ENCODE data around the gene ERBB4. TPM values are rescaled to one million over a fixed set of nuclear protein-coding genes. Genes with fewer than 3 reads are reported as not detected.

ERBB4 gene
- total and polyA plus RNA-seq, 7 donors = 0.07 to 7.5 (median 2.0) TPM

- intact Hi-C loops (cut with DNase I) = loop anchor here in 1 of 2 donors (5.0 kb wide), 1 partner anchor 1098 kb away; no protein-coding TSS in a partner anchor
- H3K4me1 ChIP-seq = no peaks in the 10 kb centered on the region
- peaks cover 8% of the 10 kb centered on the region for H3K9me3 ChIP-seq
- ATAC-seq (no peak), DNase-seq (no peak)
- H3K4me3 ChIP-seq = no peak overlapping the region
- TF ChIP-seq, protein P1, sequence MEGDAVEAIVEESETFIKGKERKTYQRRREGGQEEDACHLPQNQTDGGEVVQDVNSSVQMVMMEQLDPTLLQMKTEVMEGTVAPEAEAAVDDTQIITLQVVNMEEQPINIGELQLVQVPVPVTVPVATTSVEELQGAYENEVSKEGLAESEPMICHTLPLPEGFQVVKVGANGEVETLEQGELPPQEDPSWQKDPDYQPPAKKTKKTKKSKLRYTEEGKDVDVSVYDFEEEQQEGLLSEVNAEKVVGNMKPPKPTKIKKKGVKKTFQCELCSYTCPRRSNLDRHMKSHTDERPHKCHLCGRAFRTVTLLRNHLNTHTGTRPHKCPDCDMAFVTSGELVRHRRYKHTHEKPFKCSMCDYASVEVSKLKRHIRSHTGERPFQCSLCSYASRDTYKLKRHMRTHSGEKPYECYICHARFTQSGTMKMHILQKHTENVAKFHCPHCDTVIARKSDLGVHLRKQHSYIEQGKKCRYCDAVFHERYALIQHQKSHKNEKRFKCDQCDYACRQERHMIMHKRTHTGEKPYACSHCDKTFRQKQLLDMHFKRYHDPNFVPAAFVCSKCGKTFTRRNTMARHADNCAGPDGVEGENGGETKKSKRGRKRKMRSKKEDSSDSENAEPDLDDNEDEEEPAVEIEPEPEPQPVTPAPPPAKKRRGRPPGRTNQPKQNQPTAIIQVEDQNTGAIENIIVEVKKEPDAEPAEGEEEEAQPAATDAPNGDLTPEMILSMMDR (IDR thresholded peaks at IDR 0.05) = no peak
- no peaks in the 10 kb centered on the region for H3K36me3 ChIP-seq (ENCODE audit: insufficient read depth in 1 of 2, low read depth in 1 of 2)
- H3K27me3 ChIP-seq (ENCODE audit: insufficient read depth in 3 of 3, low read length in 2 of 3) = no peaks in the 10 kb centered on the region
- WGBS, 3 donors = 40 to 45% (median 41%) methylated on average over 4 of the region's 4 CpGs
- H3K27ac ChIP-seq = no peak overlapping the region
Measured at GRCh38 chr2:211468877-211469663, 1069.5 kb downstream of the ERBB4 start.

GRCh38 chr2:211468217-211468616 is 1070.4 kb downstream of the ERBB4 start:
- WGBS, 3 donors = 74 to 77% (median 74%) methylated on average over 4 of the region's 4 CpGs
- H3K4me3 ChIP-seq = no peak overlapping the region
- TF ChIP-seq, protein P1 (IDR thresholded peaks at IDR 0.05) = no peak
- H3K36me3 ChIP-seq (ENCODE audit: insufficient read depth in 1 of 2, low read depth in 1 of 2) = no peaks in the 10 kb centered on the region
- intact Hi-C loops (cut with DNase I) = loop anchor here in 1 of 2 donors (5.0 kb wide), 1 partner anchor 1099 kb away; no protein-coding TSS in a partner anchor
- H3K9me3 ChIP-seq = peaks cover 2% of the 10 kb centered on the region
- DNase-seq (no peak), ATAC-seq (no peak)
- H3K27me3 ChIP-seq (ENCODE audit: insufficient read depth in 3 of 3, low read length in 2 of 3) = no peaks in the 10 kb centered on the region
- H3K4me1 ChIP-seq = no peaks in the 10 kb centered on the region
- no peak overlapping the region for H3K27ac ChIP-seq

DNA sequence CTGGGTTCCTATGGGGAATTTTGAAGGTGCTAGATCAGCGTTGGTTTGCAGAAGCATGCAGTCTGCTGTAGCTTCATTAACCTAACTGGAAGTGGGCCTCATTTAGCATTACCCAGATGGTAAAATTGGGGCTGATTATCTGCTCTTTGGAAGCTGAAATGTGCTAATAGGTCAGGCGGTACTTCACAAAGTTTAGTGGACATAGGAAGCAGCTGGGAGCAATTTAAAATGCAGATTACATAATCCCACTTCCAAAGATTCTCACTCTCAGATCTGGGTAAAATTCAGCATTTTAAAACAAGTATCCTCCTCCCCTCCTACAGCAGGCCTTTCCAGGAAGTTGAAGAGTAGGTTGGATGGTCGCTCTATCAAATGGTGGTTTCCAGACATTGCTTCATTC is 1075.2 kb downstream of the ERBB4 start:
- Histone ChIP-seq H3K4me1 (no peaks in the 10 kb centered on the region), H3K27me3 (ENCODE audit: insufficient read depth in 3 of 3, low read length in 2 of 3) (no peaks in the 10 kb centered on the region), H3K4me3 (no peak overlapping the region), H3K9me3 (no peaks in the 10 kb centered on the region), H3K27ac (no peak overlapping the region), H3K36me3 (ENCODE audit: insufficient read depth in 1 of 2, low read depth in 1 of 2) (no peaks in the 10 kb centered on the region)
- intact Hi-C loops (cut with DNase I) = no loop called here
- ATAC-seq (no peak), DNase-seq (no peak)
- WGBS, 3 donors = 50 to 58% (median 55%) methylated on average over 3 of the region's 3 CpGs
- TF ChIP-seq, protein P1 (IDR thresholded peaks at IDR 0.05) = no peak

DNA sequence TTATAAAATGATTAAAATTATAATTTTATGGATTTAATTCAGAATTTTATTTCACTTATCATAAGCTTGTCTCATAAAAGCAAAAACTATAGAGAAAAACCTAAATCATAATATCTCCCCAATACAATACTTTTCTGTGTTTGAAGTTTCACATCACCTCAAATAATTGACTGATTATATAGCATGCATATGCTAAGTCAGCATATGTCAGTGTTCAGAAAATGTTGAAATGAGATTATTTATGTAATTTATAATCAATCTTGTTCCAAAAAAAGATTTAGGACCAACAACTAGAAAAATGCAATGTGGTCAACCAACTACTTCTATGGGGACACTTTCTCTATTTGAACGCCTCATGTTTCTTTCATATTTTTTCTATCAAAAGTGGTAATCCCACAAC is 1079.6 kb downstream of the ERBB4 start:
- Histone ChIP-seq H3K4me3 (no peak overlapping the region), H3K36me3 (ENCODE audit: insufficient read depth in 1 of 2, low read depth in 1 of 2) (no peaks in the 10 kb centered on the region), H3K27me3 (ENCODE audit: insufficient read depth in 3 of 3, low read length in 2 of 3) (no peaks in the 10 kb centered on the region), H3K9me3 (no peaks in the 10 kb centered on the region), H3K4me1 (no peaks in the 10 kb centered on the region), H3K27ac (no peak overlapping the region)
- no peak for DNase-seq
- TF ChIP-seq, protein P1 (IDR thresholded peaks at IDR 0.05) = no peak
- intact Hi-C loops (cut with DNase I) = no loop called here
- 94 to 100% (median 98%) methylated on average over 1 of the region's 1 CpG for WGBS, 3 donors
- no peak for ATAC-seq
